Lung microvascular endothelial cell (primary cell): Measurements from ENCODE around the gene ZSWIM6. TPM values are rescaled to one million over a fixed set of nuclear protein-coding genes. Genes with fewer than 3 reads are reported as not detected.
A peak's percentile ranks its signal among the peaks of the same experiment; 100 is the strongest.

Experiments
- DNase-seq, 2 donors: peaks; one replicate each; pipeline versions ENCODE4 v3.0.0 to v3.0.0-alpha.2; 2010; ENCODE audit warnings: low read depth in 2 of 2
- total RNA-seq: library from RNA; depleted of rRNA; stranded (reverse); fragments of >200 nt; gene quantifications from 2 replicates; pipeline ENCODE4 v1.2.1, GENCODE V29; 2014

The ZSWIM6 gene
- total RNA-seq, 1 donor from 2014 or later: 13.9 TPM

DNA sequence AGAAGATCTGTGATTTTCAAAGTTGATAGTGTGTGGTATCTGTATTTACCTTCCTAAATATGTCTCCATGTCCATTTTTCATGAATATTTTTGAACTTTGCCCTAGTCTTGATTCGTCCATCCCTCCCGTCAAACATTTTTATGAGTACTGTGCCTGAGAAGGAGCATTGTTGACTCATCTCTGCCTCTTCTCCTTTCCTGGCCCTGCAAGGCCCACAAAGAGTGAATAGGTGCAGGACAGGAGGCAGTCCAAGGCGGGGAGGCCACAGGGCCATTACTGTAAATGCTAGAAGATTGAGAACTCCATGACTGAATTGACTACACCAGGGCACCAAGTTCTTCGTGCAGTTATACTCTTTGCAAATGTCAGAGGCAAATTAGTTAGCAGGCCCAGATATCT, 200.9 kb downstream of the ZSWIM6 start:
- DNase-seq: no peak

DNA sequence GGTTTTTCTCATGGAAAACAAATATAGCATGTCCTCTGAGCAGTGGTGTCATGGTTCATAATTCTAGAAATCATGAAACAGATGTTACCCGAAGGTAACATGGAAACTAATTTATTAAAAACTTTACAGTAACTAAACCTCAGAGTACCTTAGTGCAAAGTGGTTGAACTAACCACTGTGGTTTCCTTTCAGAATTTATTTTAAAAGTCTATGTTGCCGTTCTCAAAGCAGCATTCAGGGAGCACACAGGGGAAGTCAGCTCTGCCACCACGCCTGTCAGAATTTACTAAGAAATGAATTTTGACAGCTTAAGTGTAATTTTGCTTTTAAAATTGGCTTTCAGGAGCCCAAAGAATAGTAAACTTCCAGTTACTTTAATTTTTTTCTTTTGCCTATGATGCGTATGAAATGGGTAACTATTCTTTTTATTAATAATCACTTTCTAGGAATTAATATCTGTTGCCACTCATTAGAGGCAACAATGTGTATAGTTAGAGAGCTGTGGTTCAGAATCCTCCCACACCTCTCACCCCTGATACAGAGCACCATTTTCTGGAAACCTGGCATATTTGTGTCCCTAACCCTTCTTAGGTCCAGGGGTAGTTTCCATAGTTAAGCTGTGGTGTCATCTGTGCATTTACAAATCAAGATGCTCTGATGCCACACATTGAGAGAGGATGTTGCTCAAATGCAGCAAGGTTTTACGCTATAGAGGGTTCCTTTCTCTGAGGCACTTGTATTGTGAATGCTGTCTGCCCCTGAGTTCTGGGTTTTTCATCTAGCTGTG, 202.6 kb downstream of the ZSWIM6 start:
- DNase-seq: no peak

DNA sequence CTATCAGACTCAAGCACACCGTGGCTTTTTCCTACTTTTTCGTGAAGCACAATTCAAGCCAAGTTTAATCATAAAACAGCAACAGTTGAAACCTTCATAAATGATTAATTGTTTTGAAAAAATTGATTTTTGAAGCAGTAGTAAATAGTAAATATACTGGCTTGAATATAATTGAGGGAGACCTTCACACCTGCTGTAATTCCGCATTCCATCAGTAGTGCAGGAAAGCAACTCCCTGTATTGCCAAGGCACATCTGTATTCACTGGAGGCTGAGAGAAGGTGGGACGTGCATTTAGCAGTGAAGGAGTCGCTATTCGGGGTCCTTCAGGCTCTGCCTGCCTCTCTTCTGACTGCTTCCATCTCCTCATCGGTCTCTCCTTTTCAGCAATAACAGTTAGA, 203.8 kb downstream of the ZSWIM6 start:
- DNase-seq: no peak

DNA sequence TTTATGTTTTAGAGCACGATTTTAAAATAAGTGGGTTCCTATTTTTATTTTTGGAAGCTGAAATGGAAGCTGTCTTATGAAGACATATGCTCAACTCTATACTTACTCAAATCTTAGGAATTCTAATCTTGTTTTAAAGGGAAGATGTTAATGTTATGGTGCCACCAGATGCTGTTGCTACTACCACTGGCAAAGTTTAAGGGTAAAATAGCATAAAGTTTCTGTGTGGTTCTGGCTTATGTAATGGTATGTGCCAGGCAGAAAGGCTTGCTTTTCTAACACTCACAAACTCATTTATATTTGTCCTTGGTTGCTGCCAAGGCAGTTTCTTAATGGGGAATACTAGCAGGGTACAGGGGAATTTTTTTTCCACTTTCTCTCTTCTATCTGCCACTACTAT, 204.9 kb downstream of the ZSWIM6 start:
- DNase-seq: no peak

- no peak for DNase-seq
These were observed 206.9 kb downstream of the ZSWIM6 start for GRCh38 chr5:61538722-61539501.

GRCh38 chr5:61549530-61549929, 217.5 kb downstream of the ZSWIM6 start:
- DNase-seq: no peak

DNA sequence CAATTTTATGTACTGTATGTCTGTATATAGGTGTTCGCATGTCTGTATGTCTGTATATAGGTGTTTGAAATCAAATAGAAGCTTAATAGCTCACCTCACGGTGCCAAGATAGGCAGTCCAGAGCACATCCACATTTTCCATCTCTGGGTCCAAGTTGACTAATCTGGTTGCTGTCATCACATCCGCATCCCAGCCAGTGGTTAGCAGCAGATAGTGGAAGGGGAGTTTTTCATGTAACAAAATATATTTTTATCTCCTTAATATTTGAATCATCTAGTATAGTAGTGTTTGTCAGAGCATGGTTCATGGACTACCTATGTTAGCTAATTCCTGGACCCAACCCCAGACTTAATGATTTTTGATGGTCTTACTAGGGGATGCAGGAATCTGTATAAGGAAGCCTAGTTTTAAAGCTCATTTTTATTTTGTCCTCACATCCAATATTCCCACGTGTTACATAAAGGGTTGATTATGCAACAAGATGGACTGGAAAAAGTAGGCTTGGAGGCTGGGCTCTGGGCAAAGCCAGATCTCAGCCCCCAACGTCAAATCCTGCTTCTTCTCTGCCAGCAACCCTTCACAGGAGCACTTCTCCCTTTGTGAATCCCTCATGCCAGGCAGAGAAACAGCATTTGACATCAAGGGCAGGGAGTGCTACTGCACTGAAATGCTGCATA, 219.7 kb downstream of the ZSWIM6 start:
- peak in 1 of 2 donors; percentile 30 for DNase-seq

DNA sequence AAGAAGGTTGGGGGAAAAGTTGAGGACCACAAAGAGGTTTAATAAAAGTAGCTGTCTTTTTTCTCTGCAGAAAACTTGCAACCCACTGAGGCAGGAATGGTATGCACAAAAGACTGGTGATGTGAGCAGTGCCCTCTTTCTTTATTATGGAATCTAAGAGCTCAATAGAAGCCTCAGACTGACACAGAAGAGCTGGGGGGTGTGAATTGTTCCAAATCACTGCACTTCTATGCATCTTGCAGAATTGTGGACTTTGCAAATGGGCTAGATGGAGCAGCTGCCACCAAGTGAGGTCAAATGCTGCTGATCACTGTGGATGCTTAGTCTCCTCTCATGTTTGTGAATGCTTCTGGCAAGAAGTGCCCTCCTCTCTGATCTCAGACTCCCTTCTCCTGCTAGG, 227.1 kb downstream of the ZSWIM6 start:
- DNase-seq: no peak

- DNase-seq: no peak
These were observed 227.7 kb downstream of the ZSWIM6 start for GRCh38 chr5:61559722-61560121.

DNA sequence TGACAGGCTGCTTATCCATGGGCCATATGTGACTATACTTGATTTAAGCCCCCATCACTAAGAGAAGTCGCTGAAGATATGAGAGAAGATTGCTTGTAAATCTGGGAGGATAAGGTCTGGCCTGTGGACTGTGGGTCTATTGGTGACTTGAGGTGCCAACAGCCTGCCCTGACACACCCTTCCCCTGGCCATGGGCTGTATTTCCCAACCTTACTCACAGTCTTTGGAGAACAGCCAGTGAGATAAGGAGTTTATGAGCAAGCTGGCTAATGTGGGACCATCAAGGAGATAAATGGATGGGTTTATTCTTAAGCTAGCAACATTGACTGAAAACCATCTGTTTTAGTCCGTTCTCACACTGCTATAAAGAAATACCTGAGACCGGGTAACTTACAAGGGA, 231.3 kb downstream of the ZSWIM6 start:
- DNase-seq: no peak

GRCh38 chr5:61567337-61567736, 235.3 kb downstream of the ZSWIM6 start:
- no peak for DNase-seq

DNA sequence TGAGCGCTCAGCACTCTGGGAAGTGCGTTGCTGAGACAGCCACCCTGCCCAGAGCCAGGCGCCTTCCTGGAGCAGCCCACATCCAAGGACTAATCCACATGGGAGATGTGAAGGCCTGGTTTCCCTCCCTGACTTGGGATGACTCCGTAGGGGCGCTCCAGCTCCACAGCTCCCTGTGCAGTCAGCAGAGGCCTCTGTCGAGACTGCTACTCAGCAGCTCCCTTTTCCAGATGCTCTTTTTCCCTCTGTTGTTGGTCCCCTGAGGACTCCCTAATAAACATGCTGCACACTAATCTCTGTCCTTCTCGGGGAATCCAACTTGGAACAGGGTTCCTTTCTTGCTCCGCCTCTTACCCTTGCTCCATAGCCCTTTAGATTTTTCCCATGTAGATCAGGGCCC, 237.3 kb downstream of the ZSWIM6 start:
- no peak for DNase-seq

DNA sequence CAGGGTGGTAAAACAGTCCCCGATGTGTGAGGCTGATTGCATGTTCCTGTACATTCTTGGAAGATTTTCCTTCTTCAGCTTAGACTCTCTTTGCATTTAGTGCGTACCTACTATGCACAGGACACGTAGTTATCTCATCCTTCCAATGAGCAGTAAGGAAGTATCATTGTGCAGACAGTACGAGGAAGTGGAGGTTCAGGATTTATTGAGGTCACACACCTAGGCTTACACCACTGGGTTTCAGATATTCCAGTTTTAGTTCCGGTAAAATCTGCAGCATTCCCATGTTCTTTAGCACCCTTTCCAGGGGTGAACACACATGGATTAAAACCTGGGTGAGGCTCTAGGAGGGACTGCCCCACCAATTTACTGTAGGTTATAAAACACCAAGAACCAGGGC, 238.7 kb downstream of the ZSWIM6 start:
- no peak for DNase-seq

- DNase-seq: no peak
These were observed 240.9 kb downstream of the ZSWIM6 start for GRCh38 chr5:61572959-61573358.

DNA sequence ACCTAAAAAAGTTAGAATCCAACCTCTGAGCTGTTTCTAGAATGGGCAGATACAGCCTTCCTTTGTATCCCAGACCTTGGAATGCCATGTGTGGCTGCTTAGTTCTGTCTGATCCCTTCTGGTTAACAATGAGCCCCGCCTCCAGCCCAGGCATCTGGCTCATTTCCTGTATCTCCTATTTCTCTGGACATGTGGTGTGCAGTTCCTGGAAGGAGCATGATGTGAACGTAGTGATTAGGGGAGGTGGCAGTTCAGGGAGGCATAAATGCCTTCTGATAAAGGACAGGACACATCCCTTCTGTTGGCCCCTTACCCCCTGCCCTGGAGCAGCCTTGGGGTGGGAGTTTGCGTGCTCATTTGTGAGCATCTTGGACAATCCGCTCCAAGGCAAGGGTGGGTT, 243.0 kb downstream of the ZSWIM6 start:
- DNase-seq: peak; percentile 6 to 66

GRCh38 chr5:61575581-61575980, 243.5 kb downstream of the ZSWIM6 start:
- no peak for DNase-seq

- no peak for DNase-seq
These were observed 244.5 kb downstream of the ZSWIM6 start for GRCh38 chr5:61576556-61576955.

DNA sequence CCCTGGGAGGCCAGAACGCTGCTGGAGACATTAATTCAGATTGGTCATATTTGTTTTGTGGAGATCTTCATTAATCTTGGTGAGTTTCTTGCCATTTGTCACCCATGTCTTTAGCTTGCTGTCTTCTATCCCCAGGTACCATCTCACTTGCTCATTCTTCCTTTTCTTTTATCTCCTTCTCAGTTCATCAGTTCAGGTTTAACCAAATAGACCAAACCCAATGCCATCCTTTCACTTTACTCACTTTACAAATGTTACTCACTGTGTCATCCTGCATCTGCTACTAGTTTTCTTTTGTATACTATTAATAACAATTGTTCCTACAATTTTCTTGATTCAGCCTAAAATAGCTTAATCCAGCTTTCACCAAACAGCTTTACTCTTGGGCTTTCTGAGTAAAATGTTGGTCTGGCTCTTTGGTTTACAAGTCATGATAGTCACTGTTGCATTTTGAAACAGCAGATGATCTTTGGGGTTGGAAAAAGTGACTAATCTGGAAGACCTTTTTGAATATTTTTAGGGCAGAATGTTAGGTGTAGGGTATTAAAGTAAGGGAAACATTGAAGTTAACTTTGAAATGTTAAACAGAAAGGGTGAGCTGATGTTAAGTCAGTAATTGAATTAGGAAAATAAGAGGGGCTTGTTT, 246.9 kb downstream of the ZSWIM6 start:
- no peak for DNase-seq

- peak in 1 of 2 donors; percentile 37 for DNase-seq
These were observed 250.3 kb downstream of the ZSWIM6 start for GRCh38 chr5:61582205-61582820.

DNA sequence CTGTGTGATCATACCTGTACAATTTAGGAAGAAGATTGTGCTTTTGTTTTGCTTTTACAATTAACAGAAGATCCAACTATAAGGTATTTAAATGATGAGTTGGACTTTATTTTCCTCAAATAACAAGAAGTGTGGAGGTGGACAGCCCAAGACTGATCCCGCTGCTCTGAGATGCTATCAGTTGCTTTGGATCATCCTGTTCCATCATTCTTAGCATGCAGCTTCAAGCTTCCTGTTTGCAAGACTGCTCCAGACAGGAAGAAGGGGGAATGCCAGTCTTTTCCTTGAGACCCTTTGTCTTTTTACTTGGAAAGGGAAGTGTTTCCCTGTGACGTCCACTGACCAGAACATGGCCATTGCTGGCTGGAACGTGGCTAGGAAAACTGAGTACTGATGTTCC, 250.8 kb downstream of the ZSWIM6 start:
- DNase-seq: peak in 1 of 2 donors; percentile 35
